ENCODE measurements around the gene GRM4. TPM values are rescaled to one million over a fixed set of nuclear protein-coding genes. Genes with fewer than 3 reads are reported as not detected.

The GRM4 gene
- total RNA-seq, 2 experiments from 2014 or later = 0.12 to 0.18 TPM

- Mint-ChIP-seq H3K36me3 (no peaks in the 10 kb centered on the region), H3K27ac (no peak overlapping the region), H3K9me3 (no peaks in the 10 kb centered on the region), H3K4me3 (no peak overlapping the region), H3K27me3 (no peaks in the 10 kb centered on the region), H3K4me1 (peaks cover 3% of the 10 kb centered on the region)
- DNase-seq = no peak
These were observed 27.3 kb upstream of the GRM4 start for GRCh38 chr6:34172961-34173775.

- Mint-ChIP-seq H3K27ac (no peak overlapping the region), H3K4me1 (peaks cover 2% of the 10 kb centered on the region), H3K4me3 (no peak overlapping the region), H3K36me3 (no peaks in the 10 kb centered on the region), H3K27me3 (no peaks in the 10 kb centered on the region), H3K9me3 (no peaks in the 10 kb centered on the region)
- no peak for DNase-seq
These were observed 24.5 kb upstream of the GRM4 start for GRCh38 chr6:34170346-34170745.

GRCh38 chr6:34169897-34170296, 24.0 kb upstream of the GRM4 start:
- DNase-seq = no peak
- Mint-ChIP-seq H3K4me3 (no peak overlapping the region), H3K27me3 (no peaks in the 10 kb centered on the region), H3K9me3 (no peaks in the 10 kb centered on the region), H3K27ac (no peak overlapping the region), H3K4me1 (no peaks in the 10 kb centered on the region), H3K36me3 (no peaks in the 10 kb centered on the region)

GRCh38 chr6:34161857-34162515, 16.1 kb upstream of the GRM4 start:
- no peaks in the 10 kb centered on the region for H3K27me3 Mint-ChIP-seq
- H3K4me3 Mint-ChIP-seq = no peak overlapping the region
- H3K4me1 Mint-ChIP-seq = no peaks in the 10 kb centered on the region
- DNase-seq = no peak
- H3K9me3 Mint-ChIP-seq = peaks cover 6% of the 10 kb centered on the region
- no peak overlapping the region for H3K27ac Mint-ChIP-seq
- H3K36me3 Mint-ChIP-seq = no peaks in the 10 kb centered on the region

- Mint-ChIP-seq H3K27ac (no peak overlapping the region), H3K27me3 (no peaks in the 10 kb centered on the region), H3K4me3 (no peak overlapping the region), H3K4me1 (no peaks in the 10 kb centered on the region), H3K9me3 (peaks cover 6% of the 10 kb centered on the region), H3K36me3 (no peaks in the 10 kb centered on the region)
- DNase-seq = no peak
These were observed 14.0 kb upstream of the GRM4 start for GRCh38 chr6:34159844-34160243.

GRCh38 chr6:34158876-34159275, 13.0 kb upstream of the GRM4 start:
- no peak for DNase-seq
- peaks cover 2% of the 10 kb centered on the region for H3K4me1 Mint-ChIP-seq
- H3K27ac Mint-ChIP-seq = no peak overlapping the region
- peaks cover 8% of the 10 kb centered on the region for H3K27me3 Mint-ChIP-seq
- peaks cover 6% of the 10 kb centered on the region for H3K9me3 Mint-ChIP-seq
- H3K36me3 Mint-ChIP-seq = no peaks in the 10 kb centered on the region
- H3K4me3 Mint-ChIP-seq = no peak overlapping the region

GRCh38 chr6:34157851-34158250, 12.0 kb upstream of the GRM4 start:
- Mint-ChIP-seq H3K4me3 (no peak overlapping the region), H3K36me3 (no peaks in the 10 kb centered on the region), H3K9me3 (peaks cover 6% of the 10 kb centered on the region), H3K27me3 (peaks cover 18% of the 10 kb centered on the region), H3K27ac (no peak overlapping the region), H3K4me1 (peaks cover 2% of the 10 kb centered on the region)
- no peak for DNase-seq

GRCh38 chr6:34157236-34157830, 11.4 kb upstream of the GRM4 start:
- Mint-ChIP-seq H3K9me3 (peaks cover 6% of the 10 kb centered on the region), H3K27ac (no peak overlapping the region)

GRCh38 chr6:34155471-34156300, 9.8 kb upstream of the GRM4 start:
- H3K27ac Mint-ChIP-seq = no peak overlapping the region
- H3K4me3 Mint-ChIP-seq = no peak overlapping the region
- no peak for DNase-seq
- H3K4me1 Mint-ChIP-seq = peaks cover 2% of the 10 kb centered on the region
- peaks cover 40% of the 10 kb centered on the region for H3K27me3 Mint-ChIP-seq
- peaks cover 6% of the 10 kb centered on the region for H3K9me3 Mint-ChIP-seq
- H3K36me3 Mint-ChIP-seq = no peaks in the 10 kb centered on the region

More at GRCh38 chr6:34157236-34157830, 11.4 kb upstream of the GRM4 start:
- DNase-seq = no peak
- peaks cover 2% of the 10 kb centered on the region for H3K4me1 Mint-ChIP-seq
- no peaks in the 10 kb centered on the region for H3K36me3 Mint-ChIP-seq
- H3K27me3 Mint-ChIP-seq = peaks cover 23% of the 10 kb centered on the region
- H3K4me3 Mint-ChIP-seq = no peak overlapping the region

- H3K9me3 Mint-ChIP-seq = peaks cover 6% of the 10 kb centered on the region
- DNase-seq = peak; percentile 76
- no peak overlapping the region for H3K27ac Mint-ChIP-seq
- peaks cover 48% of the 10 kb centered on the region for H3K27me3 Mint-ChIP-seq
- H3K4me1 Mint-ChIP-seq = peaks cover 2% of the 10 kb centered on the region
- H3K4me3 Mint-ChIP-seq = no peak overlapping the region
- no peaks in the 10 kb centered on the region for H3K36me3 Mint-ChIP-seq
These were observed 9.0 kb upstream of the GRM4 start for GRCh38 chr6:34154668-34155447.

- no peak for DNase-seq
These were observed 7.1 kb upstream of the GRM4 start for GRCh38 chr6:34152806-34153520.

GRCh38 chr6:34152042-34152524, 6.2 kb upstream of the GRM4 start:
- Mint-ChIP-seq H3K36me3 (no peaks in the 10 kb centered on the region), H3K4me3 (no peak overlapping the region), H3K9me3 (no peaks in the 10 kb centered on the region), H3K4me1 (peaks cover 5% of the 10 kb centered on the region), H3K27me3 (peaks cover 65% of the 10 kb centered on the region), H3K27ac (no peak overlapping the region)
- no peak for DNase-seq

More at GRCh38 chr6:34152806-34153520, 7.1 kb upstream of the GRM4 start:
- Mint-ChIP-seq H3K4me1 (peaks cover 5% of the 10 kb centered on the region), H3K4me3 (no peak overlapping the region), H3K9me3 (no peaks in the 10 kb centered on the region), H3K27me3 (peaks cover 60% of the 10 kb centered on the region), H3K36me3 (no peaks in the 10 kb centered on the region), H3K27ac (no peak overlapping the region)

- Mint-ChIP-seq H3K36me3 (no peaks in the 10 kb centered on the region), H3K4me3 (no peak overlapping the region), H3K4me1 (peaks cover 5% of the 10 kb centered on the region), H3K9me3 (no peaks in the 10 kb centered on the region), H3K27me3 (peaks cover 69% of the 10 kb centered on the region), H3K27ac (no peak overlapping the region)
- no peak for DNase-seq
These were observed 5.6 kb upstream of the GRM4 start for GRCh38 chr6:34151321-34152041.
